Skeletal muscle satellite cell (primary cell): ENCODE measurements around the gene ERFL.

Experiments
- H3K27me3 ChIP-seq: 2 replicates; pipeline ENCODE4 v1.7.0; 2013; ENCODE audit warnings: low read length; ENCODE audit not compliant: control insufficient read depth, insufficient read depth
- H3K36me3 ChIP-seq: 2 replicates; pipeline ENCODE4 v1.7.0; 2013; ENCODE audit warnings: mild to moderate bottlenecking, control low read depth, low read length; ENCODE audit not compliant: insufficient read depth
- H3K4me1 ChIP-seq: 2 replicates; pipeline ENCODE4 v1.7.0; 2013; ENCODE audit warnings: low read length; ENCODE audit not compliant: control insufficient read depth, insufficient read depth
- H3K4me2 ChIP-seq: 2 replicates; pipeline ENCODE4 v1.7.0; 2013; ENCODE audit warnings: mild to moderate bottlenecking, low read length
- H3K4me3 ChIP-seq: 2 replicates; pipeline ENCODE4 v1.7.0; 2013; ENCODE audit warnings: low read length
- H3K9ac ChIP-seq: 2 replicates; pipeline ENCODE4 v1.7.0; 2013; ENCODE audit warnings: mild to moderate bottlenecking, low read depth, low read length, moderate library complexity
- H3K9me3 ChIP-seq: replicated peaks from 2 replicates; pipeline ENCODE4 v1.7.0; 2013; ENCODE audit warnings: mild to moderate bottlenecking, control low read depth, low read length

Gene ERFL

GRCh38 chr19:41897820-41898219 lies 30.4 kb downstream of the ERFL start:
- Histone ChIP-seq H3K4me1 (no peaks in the 10 kb centered on the region), H3K36me3 (peaks cover 61% of the 10 kb centered on the region), H3K9me3 (no peaks in the 10 kb centered on the region), H3K4me3 (no peak overlapping the region), H3K4me2 (no peak overlapping the region), H3K27me3 (no peaks in the 10 kb centered on the region), H3K9ac (no peak overlapping the region)

- Histone ChIP-seq H3K4me3 (no peak overlapping the region), H3K36me3 (peaks cover 61% of the 10 kb centered on the region), H3K4me2 (no peak overlapping the region), H3K9ac (no peak overlapping the region), H3K27me3 (no peaks in the 10 kb centered on the region), H3K4me1 (no peaks in the 10 kb centered on the region), H3K9me3 (no peaks in the 10 kb centered on the region)
These were observed 31.1 kb downstream of the ERFL start for GRCh38 chr19:41897181-41897580.

GRCh38 chr19:41896581-41896942 lies 31.7 kb downstream of the ERFL start:
- peaks cover 61% of the 10 kb centered on the region for H3K36me3 ChIP-seq
- H3K4me3 ChIP-seq = no peak overlapping the region
- no peak overlapping the region for H3K9ac ChIP-seq
- H3K4me1 ChIP-seq = no peaks in the 10 kb centered on the region
- no peaks in the 10 kb centered on the region for H3K9me3 ChIP-seq
- H3K4me2 ChIP-seq = no peak overlapping the region
- no peaks in the 10 kb centered on the region for H3K27me3 ChIP-seq

GRCh38 chr19:41895745-41896580 lies 32.3 kb downstream of the ERFL start:
- no peak overlapping the region for H3K4me2 ChIP-seq
- H3K36me3 ChIP-seq = peaks cover 59% of the 10 kb centered on the region
- no peaks in the 10 kb centered on the region for H3K4me1 ChIP-seq
- no peak overlapping the region for H3K4me3 ChIP-seq
- no peaks in the 10 kb centered on the region for H3K9me3 ChIP-seq
- no peak overlapping the region for H3K9ac ChIP-seq
- H3K27me3 ChIP-seq = no peaks in the 10 kb centered on the region

GRCh38 chr19:41894350-41894749 lies 33.9 kb downstream of the ERFL start:
- Histone ChIP-seq H3K4me3 (no peak overlapping the region), H3K4me2 (no peak overlapping the region), H3K9me3 (no peaks in the 10 kb centered on the region), H3K4me1 (no peaks in the 10 kb centered on the region), H3K27me3 (no peaks in the 10 kb centered on the region), H3K36me3 (peaks cover 55% of the 10 kb centered on the region), H3K9ac (no peak overlapping the region)

GRCh38 chr19:41893899-41894298 lies 34.4 kb downstream of the ERFL start:
- Histone ChIP-seq H3K9ac (no peak overlapping the region), H3K4me2 (no peak overlapping the region), H3K4me3 (no peak overlapping the region), H3K9me3 (no peaks in the 10 kb centered on the region), H3K36me3 (peaks cover 57% of the 10 kb centered on the region), H3K27me3 (no peaks in the 10 kb centered on the region), H3K4me1 (no peaks in the 10 kb centered on the region)

- H3K9ac ChIP-seq = no peak overlapping the region
- H3K9me3 ChIP-seq = no peaks in the 10 kb centered on the region
- H3K36me3 ChIP-seq = peaks cover 50% of the 10 kb centered on the region
These were observed 35.9 kb downstream of the ERFL start for GRCh38 chr19:41892173-41892902.

GRCh38 chr19:41890936-41891335 lies 37.3 kb downstream of the ERFL start:
- no peak overlapping the region for H3K9ac ChIP-seq
- H3K36me3 ChIP-seq = peaks cover 50% of the 10 kb centered on the region
- H3K4me1 ChIP-seq = peaks cover 18% of the 10 kb centered on the region
- no peaks in the 10 kb centered on the region for H3K9me3 ChIP-seq
- H3K27me3 ChIP-seq = no peaks in the 10 kb centered on the region
- no peak overlapping the region for H3K4me3 ChIP-seq
- H3K4me2 ChIP-seq = no peak overlapping the region

More at GRCh38 chr19:41892173-41892902, 35.9 kb downstream of the ERFL start:
- H3K4me3 ChIP-seq = no peak overlapping the region
- no peak overlapping the region for H3K4me2 ChIP-seq
- peaks cover 5% of the 10 kb centered on the region for H3K4me1 ChIP-seq
- H3K27me3 ChIP-seq = no peaks in the 10 kb centered on the region

- H3K9ac ChIP-seq = no peak overlapping the region
- H3K4me2 ChIP-seq = no peak overlapping the region
- H3K36me3 ChIP-seq = peaks cover 41% of the 10 kb centered on the region
- peaks cover 21% of the 10 kb centered on the region for H3K4me1 ChIP-seq
- no peaks in the 10 kb centered on the region for H3K27me3 ChIP-seq
- no peak overlapping the region for H3K4me3 ChIP-seq
- no peaks in the 10 kb centered on the region for H3K9me3 ChIP-seq
These were observed 38.4 kb downstream of the ERFL start for GRCh38 chr19:41889896-41890295.

GRCh38 chr19:41888926-41889325 lies 39.3 kb downstream of the ERFL start:
- no peak overlapping the region for H3K4me2 ChIP-seq
- H3K4me3 ChIP-seq = no peak overlapping the region
- H3K4me1 ChIP-seq = peaks cover 24% of the 10 kb centered on the region
- H3K36me3 ChIP-seq = peaks cover 34% of the 10 kb centered on the region
- no peak overlapping the region for H3K9ac ChIP-seq
- no peaks in the 10 kb centered on the region for H3K9me3 ChIP-seq
- H3K27me3 ChIP-seq = no peaks in the 10 kb centered on the region

- H3K4me2 ChIP-seq = no peak overlapping the region
- H3K27me3 ChIP-seq = no peaks in the 10 kb centered on the region
- H3K4me3 ChIP-seq = no peak overlapping the region
- no peak overlapping the region for H3K9ac ChIP-seq
- no peaks in the 10 kb centered on the region for H3K9me3 ChIP-seq
- H3K4me1 ChIP-seq = peaks cover 24% of the 10 kb centered on the region
- H3K36me3 ChIP-seq = peaks cover 31% of the 10 kb centered on the region
These were observed 40.4 kb downstream of the ERFL start for GRCh38 chr19:41887711-41888382.
